ENCODE measurements around the gene LRTM1.

Gene LRTM1

DNA sequence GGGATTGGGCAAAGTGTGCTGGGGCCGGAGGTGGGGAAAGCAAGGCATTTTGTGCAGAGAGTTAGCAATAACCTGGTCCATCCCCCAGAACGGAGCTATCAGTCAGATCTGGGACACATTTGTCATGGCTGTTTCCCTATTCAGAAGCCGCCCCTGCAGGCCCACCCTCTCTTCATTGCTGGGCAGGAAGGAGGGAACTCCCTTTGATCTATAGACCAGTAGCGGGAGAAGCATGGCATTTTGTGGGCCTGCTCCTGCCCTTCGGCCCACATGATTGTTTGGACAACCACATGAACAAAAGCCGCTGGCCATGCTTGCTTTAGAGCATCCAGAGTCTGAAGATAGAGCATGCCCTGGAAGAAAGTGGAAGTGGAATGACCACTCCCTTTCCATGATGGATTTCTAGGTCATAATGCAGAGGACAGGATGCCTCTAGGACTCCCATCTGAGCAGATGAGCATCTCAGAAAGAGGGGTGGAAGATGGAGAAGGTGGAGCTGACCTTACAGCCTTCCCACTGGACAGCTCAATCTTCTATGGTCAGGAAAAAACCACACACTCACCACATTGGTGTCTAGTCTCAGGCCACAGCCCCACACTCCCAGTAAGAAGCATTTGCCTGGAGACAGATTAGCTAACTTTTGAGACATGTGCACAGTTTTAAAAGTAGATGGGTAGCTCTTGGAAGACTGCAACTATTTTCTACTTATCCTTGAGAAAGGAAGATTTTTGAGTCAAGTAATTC lies 11.9 kb upstream of the LRTM1 start:
- DNase-seq = no peak

DNA sequence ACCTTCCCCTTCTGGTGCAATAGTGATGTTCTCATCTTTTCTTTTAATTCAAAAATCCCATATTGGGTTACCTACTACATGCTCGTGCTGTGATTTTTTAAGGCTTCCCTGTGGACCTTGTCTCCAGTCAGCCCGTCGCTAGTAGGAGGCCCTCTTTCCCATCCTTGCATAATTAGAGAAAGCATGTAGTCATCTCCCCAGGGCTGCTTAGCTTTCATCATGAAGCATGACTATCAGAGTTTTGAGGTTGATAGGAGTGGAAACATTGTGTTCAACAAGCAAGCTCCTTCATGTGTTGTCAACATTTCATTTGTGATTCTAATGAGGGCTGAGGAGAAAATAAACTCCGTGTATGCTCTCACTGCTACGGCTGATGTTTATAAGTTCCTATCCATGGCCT lies 8.7 kb upstream of the LRTM1 start:
- DNase-seq = no peak

DNA sequence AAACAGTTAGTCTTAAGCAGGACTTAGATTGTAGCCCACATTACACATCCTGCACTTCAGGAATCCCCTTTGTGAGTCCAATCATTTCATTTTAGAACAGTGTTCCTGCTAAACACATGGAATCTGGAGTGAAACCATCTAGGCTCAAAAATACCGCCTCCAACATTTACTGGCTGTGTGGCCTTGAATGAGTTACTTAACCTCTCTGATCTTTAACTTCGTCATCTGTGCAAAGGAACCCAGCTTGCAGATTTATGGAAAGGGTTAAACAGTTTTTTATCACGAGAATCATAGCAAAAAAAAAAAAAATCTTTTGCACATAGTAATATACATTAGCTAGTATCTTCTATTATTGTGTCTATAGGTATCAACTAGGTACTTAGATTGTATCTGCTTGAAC lies 8.0 kb upstream of the LRTM1 start:
- no peak for DNase-seq

DNA sequence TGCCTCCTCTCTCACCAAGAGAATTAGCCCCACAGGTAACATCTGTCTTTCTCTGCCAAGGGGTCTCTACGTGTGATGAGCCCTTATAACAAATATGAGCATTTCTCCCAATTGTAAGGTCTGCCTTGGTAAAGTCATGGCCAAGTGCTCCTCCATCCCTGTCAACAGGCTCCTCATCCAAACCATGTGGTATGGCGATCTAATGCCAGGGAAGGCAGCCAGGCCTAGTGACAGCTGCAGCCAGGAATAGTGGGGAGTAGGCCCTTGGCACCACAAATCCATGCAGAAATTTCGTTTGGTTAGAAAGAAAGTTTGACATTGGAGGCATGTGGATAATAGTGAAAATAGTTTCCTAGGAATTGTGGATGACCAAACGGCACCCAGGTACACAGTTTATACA lies 4.7 kb upstream of the LRTM1 start:
- DNase-seq = no peak

DNA sequence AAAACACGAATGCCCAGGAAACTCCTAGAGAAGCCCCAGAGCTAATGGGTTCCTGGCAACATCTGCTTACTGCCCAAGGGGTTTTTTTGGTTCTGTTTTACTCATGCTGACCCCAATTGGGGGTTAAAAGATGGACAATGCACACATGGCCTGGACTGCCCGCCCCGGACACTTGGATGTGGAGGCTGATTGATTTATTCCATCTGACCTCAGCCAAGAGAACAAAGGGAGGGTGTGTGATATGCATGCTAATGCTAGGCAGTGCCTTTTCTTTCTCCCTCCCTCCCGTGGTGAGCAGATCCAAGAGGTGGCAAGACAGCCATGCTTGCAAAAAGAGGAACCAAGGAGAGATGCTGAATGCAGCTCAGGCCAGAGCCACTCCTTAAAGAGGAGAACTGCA lies 3.3 kb upstream of the LRTM1 start:
- DNase-seq = no peak

DNA sequence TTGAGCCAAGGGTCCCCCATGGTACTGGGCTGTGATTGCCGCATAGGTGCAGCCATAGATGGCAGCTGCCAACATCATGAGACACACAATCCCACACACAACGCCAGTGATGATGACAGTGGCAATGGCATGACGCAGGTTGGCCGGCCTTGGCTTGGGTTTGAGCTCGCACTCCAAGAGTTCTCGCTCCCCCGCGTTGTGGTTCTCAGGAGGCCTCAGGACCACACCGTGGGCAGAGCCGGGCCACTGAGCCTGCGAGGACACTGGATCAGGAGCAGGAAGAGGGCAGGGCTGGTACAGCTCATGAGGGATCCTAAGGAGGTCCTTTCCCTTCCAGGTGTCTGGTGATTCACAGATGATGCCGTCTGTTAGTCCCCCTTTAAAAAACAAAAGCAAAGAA lies 9.3 kb downstream of the LRTM1 start:
- DNase-seq = no peak

DNA sequence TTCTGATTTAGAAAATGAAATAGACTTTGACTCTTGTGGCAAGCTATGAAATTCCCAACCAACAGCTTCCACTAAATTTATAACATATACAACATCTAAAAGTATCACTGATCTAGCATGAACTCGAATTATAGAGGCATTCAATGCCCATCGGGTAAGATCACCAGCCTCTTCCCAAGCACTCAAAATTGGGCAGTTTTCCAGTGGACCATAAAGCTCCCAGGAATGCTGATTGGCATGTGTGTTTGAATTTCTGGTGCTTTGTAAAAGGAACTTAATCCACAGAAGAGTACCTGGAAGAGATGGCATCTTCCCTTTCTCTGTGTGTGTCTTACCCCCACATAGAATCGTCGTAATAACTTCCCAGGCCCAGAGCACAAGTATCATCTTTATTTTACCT lies 10.0 kb downstream of the LRTM1 start:
- no peak for DNase-seq

DNA sequence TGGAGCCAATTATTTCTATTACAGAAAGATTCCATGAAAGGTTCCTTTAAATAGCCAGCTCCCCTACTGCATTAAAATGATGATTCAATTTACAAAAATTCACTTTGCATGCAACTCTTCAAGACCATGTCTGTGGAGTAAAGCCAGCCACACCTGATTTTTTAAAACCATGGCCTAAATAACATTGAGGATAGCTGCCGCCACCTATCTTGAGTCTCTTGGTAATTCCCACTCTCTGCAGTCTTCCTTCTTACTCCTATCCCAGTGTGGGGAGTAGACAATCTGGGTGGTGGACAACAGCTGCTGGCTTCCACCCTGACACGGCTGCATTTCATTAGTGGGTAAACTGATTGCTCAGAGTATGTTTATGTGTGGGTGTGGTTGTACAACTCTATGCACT lies 10.7 kb downstream of the LRTM1 start:
- no peak for DNase-seq

DNA sequence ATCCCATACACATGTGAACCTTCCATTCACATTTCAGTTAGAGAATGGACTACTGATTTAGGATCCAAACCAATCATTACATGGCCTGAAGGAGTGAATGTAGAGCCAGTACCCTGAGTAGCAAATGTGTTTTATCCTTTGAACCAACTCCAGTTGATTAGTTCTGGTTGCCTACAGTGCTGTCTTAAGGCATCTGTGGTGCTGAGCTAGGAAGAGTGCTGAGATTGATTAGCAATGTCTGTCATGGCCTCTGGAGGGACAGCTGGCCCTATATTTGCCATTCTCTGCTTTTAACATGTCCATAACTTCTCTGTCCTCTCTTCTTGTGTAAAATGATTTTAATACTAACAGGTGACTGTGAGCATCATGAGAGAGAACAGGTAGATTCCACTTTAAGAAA lies 11.1 kb downstream of the LRTM1 start:
- DNase-seq = no peak

DNA sequence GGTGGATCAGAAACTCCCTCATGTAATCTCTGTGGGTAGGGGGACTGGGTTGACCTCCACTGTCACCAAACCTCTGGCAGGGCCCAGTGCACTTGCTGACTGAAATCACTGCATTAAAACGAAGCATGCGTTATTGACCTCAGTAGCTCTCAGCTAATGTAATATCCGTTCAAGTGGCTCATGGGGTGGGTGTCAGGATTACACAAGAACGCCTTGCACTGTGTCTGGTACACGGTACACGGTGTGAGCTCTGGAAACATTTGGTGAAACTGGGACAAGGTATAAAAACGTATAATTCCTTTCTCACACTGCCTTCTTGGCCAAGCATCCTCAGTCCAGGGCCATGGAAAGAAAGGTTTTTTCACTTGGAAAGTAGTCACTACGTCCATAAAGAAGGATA lies 11.9 kb downstream of the LRTM1 start:
- DNase-seq = no peak

DNA sequence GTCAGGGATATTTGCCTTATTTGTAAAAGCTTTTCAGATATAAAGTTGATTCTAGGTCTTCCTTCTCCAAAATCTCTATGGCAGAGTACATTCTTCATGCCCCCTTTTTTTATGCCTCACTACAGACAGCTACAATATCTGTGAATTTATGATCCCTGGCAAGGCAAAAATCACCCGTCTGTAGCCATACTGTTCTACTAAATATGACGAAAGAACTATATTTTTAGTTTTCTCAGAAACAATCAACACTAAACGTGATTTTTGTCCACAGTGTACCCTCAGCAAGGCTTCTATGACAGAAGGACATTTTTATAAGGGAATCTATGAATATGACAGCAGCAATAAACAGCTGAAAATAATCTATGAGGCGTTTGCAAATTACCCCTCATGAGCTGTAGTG lies 12.7 kb downstream of the LRTM1 start:
- no peak for DNase-seq

DNA sequence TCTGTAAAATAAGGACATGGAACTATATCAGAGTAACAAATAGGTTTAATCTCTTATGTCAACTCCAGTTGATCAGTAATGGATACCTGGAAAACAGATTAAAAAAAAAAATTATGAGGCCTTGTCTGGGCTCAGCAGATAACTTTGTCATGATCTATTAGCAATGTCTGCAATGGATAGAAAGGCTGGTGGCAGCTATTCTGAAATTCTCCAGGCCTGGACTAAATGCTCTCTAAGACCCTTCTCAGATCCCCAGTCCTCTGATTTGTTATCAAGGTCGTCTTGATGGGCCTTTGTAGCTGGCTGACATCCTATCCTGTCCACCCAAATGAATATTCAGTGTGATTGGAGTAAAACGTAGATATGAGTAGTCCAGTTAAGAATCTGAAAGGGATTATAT lies 13.7 kb downstream of the LRTM1 start:
- no peak for DNase-seq

DNA sequence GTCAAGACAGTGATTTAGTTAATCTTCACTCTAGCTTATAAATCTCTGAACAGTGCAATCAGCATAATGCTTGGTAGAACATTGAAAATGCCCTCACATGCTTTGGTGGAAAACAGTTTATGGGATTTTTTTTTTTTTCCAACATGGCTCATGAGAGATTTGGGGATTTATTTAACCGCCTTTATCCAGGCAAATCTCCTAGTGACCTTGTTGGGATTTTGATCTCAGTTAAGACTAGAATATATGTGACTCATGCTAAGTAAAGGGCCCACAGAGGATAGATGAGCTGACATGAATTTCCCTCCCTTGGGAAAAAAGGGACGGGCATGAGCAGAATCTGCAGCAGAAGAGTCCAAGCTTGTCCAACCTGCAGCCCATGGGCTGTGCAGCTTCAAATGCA lies 18.7 kb downstream of the LRTM1 start:
- no peak for DNase-seq

DNA sequence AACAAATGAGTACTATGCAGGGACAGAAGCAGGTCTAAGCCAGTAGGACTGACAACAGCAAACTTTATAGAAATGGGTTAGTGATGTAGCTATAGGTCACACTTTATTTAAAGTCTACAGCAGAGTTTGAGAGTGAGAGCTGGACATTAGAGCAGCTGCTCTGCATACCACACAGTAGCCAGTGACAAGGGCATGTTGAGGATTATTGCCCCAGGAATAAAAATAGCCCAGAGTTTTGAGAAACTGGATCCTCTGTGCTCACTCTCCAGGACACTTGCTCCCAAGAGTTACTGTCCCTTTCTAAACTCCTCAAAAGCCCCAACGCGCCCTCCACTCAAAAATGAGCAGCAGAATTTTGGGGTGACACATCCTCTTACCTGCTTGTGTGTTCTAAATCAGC lies 21.1 kb downstream of the LRTM1 start:
- no peak for DNase-seq

DNA sequence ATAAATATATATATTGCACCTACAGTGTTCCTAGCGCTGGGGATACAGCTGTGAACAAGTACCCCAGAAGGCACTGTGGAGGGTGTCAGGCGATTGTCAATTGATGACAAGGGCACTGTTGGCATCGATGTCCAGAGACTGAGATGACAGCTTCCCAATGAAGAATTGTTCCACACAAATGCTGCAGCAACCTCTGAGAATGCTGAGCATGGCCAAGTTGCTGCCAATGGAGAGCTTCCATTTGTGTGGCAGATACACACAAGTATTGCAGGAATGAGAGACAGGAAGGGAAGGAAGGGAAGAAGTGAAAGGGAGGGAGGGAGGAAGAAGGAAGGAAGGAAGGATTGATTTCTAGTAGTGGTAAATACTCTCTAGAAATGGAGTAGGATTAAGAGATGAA lies 21.9 kb downstream of the LRTM1 start:
- no peak for DNase-seq

DNA sequence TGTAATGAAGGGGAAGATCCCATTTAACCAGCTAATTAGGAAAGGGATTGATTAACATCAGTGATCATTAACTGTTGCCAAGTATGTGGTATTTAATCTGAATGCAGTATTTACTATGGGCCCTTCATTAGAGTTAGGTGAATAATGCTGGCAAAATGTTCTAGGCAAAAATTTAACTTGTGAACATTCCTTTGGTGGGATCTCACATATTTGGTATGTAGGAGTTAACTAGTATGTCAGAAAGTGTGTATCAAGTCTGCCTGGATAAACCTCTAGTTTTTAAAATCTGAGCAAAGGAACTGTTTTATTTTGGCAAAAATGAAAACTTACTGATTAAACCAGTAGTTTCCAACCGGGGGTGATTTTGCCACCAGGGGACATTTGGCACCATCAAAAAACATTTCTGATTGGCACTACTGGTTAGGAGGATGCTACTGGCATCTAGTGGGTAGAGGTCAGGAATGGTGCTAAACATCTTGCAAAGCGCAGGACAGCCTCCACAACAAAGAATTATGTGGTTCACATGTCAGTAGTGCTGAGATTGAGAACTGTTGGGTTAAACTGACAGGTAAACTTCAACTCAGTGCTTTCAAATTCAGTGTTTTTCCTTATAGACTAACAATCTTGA lies 22.5 kb downstream of the LRTM1 start:
- DNase-seq = no peak

DNA sequence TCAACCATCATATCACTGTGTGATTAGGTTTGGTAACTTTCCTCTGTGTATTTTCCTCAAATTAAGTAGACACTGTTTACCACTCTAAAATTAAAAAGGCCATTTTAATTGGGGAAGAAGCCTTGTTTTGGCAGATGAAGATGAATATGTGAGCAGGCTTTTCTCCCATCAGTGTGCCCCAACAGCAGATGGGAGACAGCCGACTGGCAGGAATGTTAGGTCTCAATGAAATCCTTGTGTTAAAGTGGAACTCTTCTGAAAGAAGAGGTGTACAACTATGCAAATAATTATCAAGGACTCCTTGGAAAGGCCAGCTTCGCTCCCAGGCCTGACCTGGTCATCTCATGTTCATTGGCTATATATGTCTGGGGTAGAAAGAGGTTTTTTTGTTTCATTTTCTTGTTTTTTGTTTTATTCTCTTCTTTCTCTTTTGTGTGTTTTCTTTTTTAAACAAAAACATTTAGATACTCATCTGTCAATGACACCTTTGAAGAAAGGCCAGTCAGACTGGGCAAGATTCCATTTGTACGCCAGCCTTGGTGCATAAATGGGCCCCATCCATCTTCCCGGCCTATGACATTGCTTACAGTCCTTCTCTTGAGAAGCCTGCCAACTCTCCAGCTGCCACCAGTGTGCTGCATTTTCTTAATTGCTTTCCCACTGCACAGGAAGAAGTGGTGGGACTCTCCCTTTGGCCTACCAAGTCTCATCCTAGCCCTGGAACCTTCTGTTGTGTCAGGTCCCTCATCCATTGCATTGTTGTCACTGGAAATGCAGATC lies 25.8 kb downstream of the LRTM1 start:
- no peak for DNase-seq

DNA sequence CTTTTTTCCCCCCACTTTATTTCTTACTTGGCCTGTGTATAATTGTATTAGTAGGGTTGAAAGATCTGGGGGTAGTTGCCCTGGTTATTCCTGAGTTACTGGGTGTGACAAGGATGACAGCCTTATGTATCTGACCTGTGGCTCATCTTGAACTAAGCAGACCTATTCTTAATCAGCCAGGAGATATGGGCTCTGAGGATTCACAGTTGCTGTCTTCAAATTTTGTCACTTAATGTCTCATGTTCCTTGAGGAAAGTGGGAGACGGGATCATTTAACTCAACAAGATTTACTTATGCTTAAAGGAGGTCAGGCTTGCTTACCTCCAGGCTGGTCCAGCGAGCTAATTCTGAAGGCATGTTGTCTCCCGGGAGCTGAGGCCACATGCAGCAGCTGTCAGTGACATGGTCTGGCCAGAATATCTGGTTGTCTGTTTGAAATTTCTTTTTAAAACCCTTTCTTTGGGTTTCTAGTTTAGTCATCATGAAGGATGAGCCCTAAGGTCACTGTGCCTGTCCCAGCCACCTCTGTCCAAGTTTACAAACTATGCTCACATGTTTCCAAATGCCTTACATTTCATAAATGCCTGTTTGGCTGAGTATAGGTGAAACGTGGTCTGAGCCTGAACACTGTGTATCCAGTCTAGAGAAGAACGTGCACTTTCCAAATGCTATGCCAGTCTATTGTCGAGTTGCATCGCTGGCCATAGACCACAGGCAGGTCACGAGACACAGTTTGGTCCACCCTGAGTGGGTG lies 26.8 kb downstream of the LRTM1 start:
- DNase-seq = no peak

DNA sequence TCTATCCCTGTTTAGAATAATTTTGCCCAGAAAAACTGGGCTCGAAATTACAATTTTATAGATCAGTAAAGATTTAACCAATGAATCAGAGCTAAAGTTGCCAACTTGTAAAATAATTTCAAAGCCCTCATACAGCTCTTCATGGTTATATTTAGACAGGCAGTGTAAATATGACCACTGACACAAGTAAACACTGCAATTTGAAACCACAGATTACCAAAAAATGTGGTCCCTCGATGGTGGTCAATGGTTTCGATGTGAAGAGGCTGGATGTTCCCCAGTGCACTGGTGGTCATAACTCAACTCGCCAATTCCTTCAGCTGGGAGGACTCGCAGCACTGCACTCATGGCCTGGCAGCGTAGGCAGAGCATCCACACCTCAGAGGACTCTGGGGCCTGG lies 28.6 kb downstream of the LRTM1 start:
- no peak for DNase-seq

DNA sequence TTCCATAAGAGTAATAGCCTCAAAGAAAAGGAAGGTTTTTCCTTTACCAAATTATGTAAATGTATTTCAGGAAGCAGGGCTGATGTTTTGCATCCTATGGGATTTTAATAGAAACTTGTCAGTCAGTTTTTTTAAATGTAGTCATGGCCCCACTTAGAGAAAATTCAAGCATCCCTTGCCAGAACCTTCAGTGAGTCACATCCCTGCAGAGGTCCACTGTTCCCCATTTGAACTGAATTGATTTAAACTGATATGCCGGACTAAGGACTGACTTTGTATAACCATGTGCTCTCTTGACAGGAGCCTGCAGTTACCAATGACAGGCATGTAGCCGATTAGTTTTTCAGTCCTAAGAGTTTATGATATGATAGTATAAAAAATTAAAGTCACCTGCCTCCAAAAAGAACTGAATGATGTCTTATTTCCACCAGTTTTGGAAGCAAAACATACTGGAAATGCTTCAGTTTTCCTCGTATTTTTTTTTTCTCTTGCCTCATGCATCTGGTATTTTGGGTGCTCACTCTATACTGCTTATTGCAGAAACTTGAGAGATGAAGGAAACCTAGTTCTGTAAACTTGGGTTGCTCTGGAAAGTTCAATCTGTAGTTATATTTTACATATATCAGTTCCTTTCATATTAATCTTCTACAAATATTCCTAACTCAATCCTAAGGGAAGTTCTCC lies 30.7 kb downstream of the LRTM1 start:
- no peak for DNase-seq

DNA sequence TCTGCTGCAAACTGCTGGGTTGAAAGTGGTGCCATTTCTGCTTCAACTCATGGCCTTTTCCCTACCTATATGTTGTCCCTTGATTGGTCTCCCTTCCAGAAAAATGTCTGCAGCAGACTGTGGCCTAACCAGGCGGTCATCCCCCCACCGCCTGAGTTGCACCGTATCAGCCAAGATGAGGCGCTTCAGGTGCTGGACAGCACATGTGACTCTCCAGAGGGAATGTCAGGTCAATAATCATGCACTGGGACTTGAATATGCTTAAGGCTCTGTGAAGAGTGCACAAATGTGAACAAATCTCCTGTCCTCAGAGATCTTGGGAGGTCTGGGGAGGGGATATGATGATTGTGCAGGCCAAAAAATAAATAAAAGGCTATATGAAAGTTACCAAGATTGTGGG lies 32.2 kb downstream of the LRTM1 start:
- no peak for DNase-seq

DNA sequence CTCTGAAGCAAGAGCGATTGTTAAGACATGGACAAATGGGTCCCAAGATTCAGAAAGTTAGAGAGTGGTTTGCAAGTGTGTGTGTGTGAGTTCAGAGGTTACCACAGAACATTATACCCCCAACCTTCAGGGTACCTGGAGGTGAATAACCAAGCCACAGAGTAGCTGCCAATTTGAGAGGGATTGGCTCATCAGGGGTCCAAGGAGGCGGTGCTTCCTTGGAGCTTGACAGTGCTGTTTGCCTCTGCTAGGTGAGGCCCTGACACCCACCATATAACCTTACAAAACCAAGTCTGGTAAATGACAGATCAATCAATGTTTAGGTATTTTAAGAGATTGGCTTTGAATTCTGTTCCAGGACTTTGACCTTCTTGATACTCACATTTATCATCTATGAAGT lies 35.7 kb downstream of the LRTM1 start:
- DNase-seq = no peak

DNA sequence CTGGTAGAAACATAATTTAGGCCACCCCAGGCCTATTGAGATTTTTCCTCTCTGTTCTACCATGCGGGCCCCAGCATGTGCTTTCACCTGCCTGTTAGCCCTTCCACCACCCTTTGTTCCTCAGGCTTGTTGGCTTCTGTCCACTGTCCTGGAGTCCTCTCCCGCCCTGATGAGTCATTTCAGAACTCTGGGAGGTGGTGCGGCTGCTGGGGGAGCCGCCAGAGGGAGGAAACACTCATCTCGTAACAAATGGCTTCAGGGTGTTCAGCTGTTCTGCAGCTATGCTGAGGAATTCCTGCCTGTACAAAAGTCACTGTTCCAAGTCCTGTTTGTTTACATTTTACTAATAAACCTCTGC lies 36.3 kb downstream of the LRTM1 start:
- no peak for DNase-seq
